ENCODE measurements around the gene EIF1AD.

DNA sequence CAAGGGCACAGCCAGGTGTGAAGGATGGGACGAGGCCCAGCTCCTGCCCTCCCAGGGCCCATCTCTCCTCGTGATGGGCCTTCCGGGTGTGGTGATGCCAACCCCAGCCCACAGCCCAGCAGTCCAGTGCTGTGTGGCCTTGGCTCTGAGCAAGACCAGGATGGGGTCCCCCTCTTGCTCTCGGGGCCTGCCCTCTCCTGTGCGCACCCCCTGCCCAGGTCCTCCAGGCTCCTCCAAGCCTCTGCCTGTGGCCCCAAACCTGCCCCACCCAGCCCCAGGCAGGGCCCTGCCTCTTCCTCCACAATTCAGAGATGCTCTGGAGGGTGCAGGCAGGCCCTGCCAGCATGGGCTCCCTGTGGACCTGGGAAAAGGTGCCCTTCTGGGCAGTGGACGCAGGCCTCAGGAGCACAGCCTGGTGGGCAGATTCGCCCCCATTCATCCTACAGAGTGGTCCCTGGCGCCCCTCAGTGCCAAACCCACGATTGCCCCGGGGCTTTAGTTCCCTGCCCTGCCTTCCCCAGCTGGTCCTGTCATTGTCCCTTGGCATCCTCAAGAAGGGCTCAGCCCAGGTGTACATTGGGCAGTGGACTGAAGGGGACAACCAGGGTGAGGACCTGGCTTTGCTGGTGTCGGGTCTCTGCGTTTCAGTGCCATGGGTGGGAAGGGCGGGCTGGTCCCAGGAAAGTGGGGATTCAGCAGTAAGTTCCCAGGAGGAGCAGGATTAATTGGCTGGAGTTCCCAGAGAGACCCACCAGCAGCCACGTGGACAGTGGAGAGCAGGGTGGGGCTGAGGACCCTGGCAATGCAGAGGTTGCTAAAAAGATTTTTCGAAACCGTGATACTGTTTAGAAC lies 19.8 kb downstream of the EIF1AD start:
- TF ChIP-seq, protein P1, sequence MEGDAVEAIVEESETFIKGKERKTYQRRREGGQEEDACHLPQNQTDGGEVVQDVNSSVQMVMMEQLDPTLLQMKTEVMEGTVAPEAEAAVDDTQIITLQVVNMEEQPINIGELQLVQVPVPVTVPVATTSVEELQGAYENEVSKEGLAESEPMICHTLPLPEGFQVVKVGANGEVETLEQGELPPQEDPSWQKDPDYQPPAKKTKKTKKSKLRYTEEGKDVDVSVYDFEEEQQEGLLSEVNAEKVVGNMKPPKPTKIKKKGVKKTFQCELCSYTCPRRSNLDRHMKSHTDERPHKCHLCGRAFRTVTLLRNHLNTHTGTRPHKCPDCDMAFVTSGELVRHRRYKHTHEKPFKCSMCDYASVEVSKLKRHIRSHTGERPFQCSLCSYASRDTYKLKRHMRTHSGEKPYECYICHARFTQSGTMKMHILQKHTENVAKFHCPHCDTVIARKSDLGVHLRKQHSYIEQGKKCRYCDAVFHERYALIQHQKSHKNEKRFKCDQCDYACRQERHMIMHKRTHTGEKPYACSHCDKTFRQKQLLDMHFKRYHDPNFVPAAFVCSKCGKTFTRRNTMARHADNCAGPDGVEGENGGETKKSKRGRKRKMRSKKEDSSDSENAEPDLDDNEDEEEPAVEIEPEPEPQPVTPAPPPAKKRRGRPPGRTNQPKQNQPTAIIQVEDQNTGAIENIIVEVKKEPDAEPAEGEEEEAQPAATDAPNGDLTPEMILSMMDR (IDR thresholded peaks at IDR 0.05), result no peak
- no peak for TF ChIP-seq POLR2A (IDR thresholded peaks at IDR 0.05)
